Vagina (tissue), 2 donors: ENCODE data around the gene CABP1. TPM values are rescaled to one million over a fixed set of nuclear protein-coding genes. Genes with fewer than 3 reads are reported as not detected.

Source experiments
- DNase-seq, 2 donors: peaks; one replicate each; pipeline ENCODE4 v3.0.0-alpha.2; 2017; ENCODE audit errors: extremely low spot score in 2 of 2
- H3K27ac ChIP-seq: fragments of 200-600 bp; sonication (generic); one replicate; pipeline ENCODE4 v1.5.1; 2019
- H3K27me3 ChIP-seq: fragments of 200-600 bp; sonication (generic); one replicate; pipeline ENCODE4 v1.5.1; 2019
- H3K36me3 ChIP-seq, 2 donors: fragments of 200-600 bp; sonication (generic); one replicate each; pipeline ENCODE4 v1.5.1; 2017 to 2019
- H3K4me1 ChIP-seq: fragments of 200-600 bp; sonication (generic); one replicate; pipeline ENCODE4 v1.5.1; 2019
- H3K4me3 ChIP-seq, 2 donors: fragments of 200-600 bp; sonication (generic); 1 replicate in 1 of 2; 2 replicates in 1 of 2; pipeline ENCODE4 v1.5.1; 2016 to 2019
- H3K9me3 ChIP-seq: fragments of 200-600 bp; sonication (generic); one replicate; pipeline ENCODE4 v1.5.1; 2019
- CTCF ChIP-seq, 3 experiments: fragments of 450-650 bp in 2 of 3; fragments of 200-600 bp in 1 of 3; sonication (generic) in 1 of 3; IDR thresholded peaks; one replicate each; pipeline ENCODE4 v1.5.1; 2017 to 2019; ENCODE audit warnings: antibody characterized with exemption in 3 of 3, mild to moderate bottlenecking in 2 of 3, moderate library complexity in 2 of 3
- POLR2A ChIP-seq, 2 donors: fragments of 450-650 bp; IDR thresholded peaks; one replicate each; pipeline ENCODE4 v1.6.1; 2017; ENCODE audit warnings: antibody characterized with exemption in 2 of 2, mild to moderate bottlenecking in 2 of 2, moderate library complexity in 2 of 2
- POLR2AphosphoS5 ChIP-seq, 2 donors: sonication (generic); formaldehyde crosslinking; IDR thresholded peaks; one replicate each; pipeline ENCODE4 v1.9.0; 2017; ENCODE audit warnings: antibody characterized with exemption in 2 of 2, mild to moderate bottlenecking in 2 of 2, low read depth in 1 of 2; ENCODE audit not compliant: insufficient read depth in 1 of 2
- intact Hi-C: fragments of 100-400 bp; cut with DNase I; formaldehyde crosslinking; loops from one replicate; pipeline ENCODE4 v1.15.1; 2023
- total RNA-seq: library from RNA; depleted of rRNA; stranded (reverse); fragments of >200 nt; gene quantifications from one replicate; pipeline ENCODE4 v1.2.3, GENCODE V29; 2016

The CABP1 gene
- total RNA-seq, 1 donor from 2014 or later: 0.49 TPM

GRCh38 chr12:120710031-120710804 lies 69.8 kb downstream of the CABP1 start, which contains the start of gene UNC119B:
UNC119B (plus strand) TSS chr12:120710458; CDS start chr12:120710475, 17 bp downstream.
- Histone ChIP-seq H3K4me1 (peaks cover 32% of the 10 kb centered on the region), H3K27me3 (no peaks in the 10 kb centered on the region), H3K9me3 (no peaks in the 10 kb centered on the region), H3K36me3 (peaks cover 0 to 12% of the 10 kb centered on the region in 2 donors), H3K27ac (peak within 1 kb of the TSS; percentile 94), H3K4me3 (peak within 1 kb of the TSS; percentile 78 to 83)
- intact Hi-C loops: loop anchor here (2.0 to 5.0 kb wide), 2 partner anchors 63 to 128 kb away; partner anchors contain the start of gene POP5
- no peak for DNase-seq
- TF ChIP-seq POLR2AphosphoS5 (IDR thresholded peaks at IDR 0.05; ENCODE audit: insufficient read depth in 1 of 2, low read depth in 1 of 2) (peak in 1 of 2 donors; percentile 19), POLR2A (IDR thresholded peaks at IDR 0.05) (no peak)

DNA sequence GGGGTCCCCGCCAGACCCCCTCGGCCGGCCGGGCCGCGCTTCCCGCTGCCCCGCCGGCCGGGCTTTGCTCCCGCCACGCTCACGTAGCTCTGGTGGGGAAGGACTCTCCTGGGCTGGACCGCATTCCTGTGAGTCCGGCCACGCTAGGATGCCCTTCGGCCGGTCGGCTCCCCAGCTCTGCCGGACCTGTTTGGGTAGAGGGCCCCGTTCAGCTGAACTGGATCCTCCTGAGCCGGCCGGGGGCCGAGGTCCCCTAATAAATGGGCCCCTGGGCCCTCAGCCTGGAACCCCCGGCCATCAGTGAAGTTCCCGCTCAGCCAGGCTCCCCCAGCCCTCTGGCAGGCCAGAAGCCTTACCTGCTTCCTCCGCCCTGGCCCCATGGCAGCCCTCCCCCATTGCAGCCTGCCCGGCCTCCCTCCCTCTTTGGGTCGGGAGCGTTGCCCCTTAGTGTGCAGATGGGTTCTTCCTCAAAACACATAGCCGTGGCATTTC lies 70.4 kb downstream of the CABP1 start:
- peak in 1 of 2 donors; percentile 15 for TF ChIP-seq POLR2AphosphoS5 (IDR thresholded peaks at IDR 0.05; ENCODE audit: insufficient read depth in 1 of 2, low read depth in 1 of 2)
- TF ChIP-seq CTCF (IDR thresholded peaks at IDR 0.05): no peak
- TF ChIP-seq POLR2A (IDR thresholded peaks at IDR 0.05): no peak
- DNase-seq: no peak

GRCh38 chr12:120711411-120711810 lies 71.0 kb downstream of the CABP1 start:
- peaks cover 0 to 22% of the 10 kb centered on the region in 2 donors for H3K36me3 ChIP-seq
- H3K9me3 ChIP-seq: no peaks in the 10 kb centered on the region
- peak overlapping the region; percentile 78 to 83 for H3K4me3 ChIP-seq
- DNase-seq: no peak
- H3K4me1 ChIP-seq: peaks cover 32% of the 10 kb centered on the region
- peak overlapping the region; percentile 94 for H3K27ac ChIP-seq
- no peak for TF ChIP-seq POLR2AphosphoS5 (IDR thresholded peaks at IDR 0.05; ENCODE audit: insufficient read depth in 1 of 2, low read depth in 1 of 2)
- no peak for TF ChIP-seq CTCF (IDR thresholded peaks at IDR 0.05)
- no peak for TF ChIP-seq POLR2A (IDR thresholded peaks at IDR 0.05)
- intact Hi-C loops: loop anchor here (2.0 to 5.0 kb wide), 2 partner anchors 65 to 129 kb away; partner anchors contain the start of gene POP5
- no peaks in the 10 kb centered on the region for H3K27me3 ChIP-seq

More for the DNA sequence above, 70.4 kb downstream of the CABP1 start:
- H3K27ac ChIP-seq: peak overlapping the region; percentile 94
- H3K4me1 ChIP-seq: peaks cover 32% of the 10 kb centered on the region
- intact Hi-C loops: loop anchor here (2.0 to 5.0 kb wide), 2 partner anchors 64 to 129 kb away; partner anchors contain the start of gene POP5
- H3K9me3 ChIP-seq: no peaks in the 10 kb centered on the region
- peaks cover 0 to 16% of the 10 kb centered on the region in 2 donors for H3K36me3 ChIP-seq
- peak overlapping the region; percentile 78 to 83 for H3K4me3 ChIP-seq
- no peaks in the 10 kb centered on the region for H3K27me3 ChIP-seq

DNA sequence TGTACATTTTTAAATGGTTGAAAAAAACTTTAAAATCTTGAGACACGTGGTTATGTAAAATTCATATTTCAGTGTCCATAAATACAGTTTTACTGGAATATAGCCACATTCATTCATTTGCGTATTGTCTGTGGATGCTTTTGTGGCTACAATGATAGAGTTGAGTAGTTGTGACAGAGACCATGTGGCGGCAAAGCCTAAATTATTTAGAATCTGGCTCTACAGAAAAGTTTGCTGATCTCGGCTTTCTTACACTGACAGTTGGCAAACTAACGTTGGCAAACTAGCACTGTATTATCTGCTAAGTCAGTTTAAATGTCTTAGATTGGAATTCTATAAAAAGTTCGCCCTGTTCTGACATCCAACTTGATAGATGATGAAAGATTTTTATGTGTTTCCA lies 72.2 kb downstream of the CABP1 start:
- TF ChIP-seq POLR2A (IDR thresholded peaks at IDR 0.05): no peak
- no peak for TF ChIP-seq CTCF (IDR thresholded peaks at IDR 0.05)
- no peak for TF ChIP-seq POLR2AphosphoS5 (IDR thresholded peaks at IDR 0.05; ENCODE audit: insufficient read depth in 1 of 2, low read depth in 1 of 2)
- no peak overlapping the region for H3K27ac ChIP-seq

GRCh38 chr12:120713861-120714482 lies 73.5 kb downstream of the CABP1 start:
- H3K27me3 ChIP-seq: no peaks in the 10 kb centered on the region
- H3K36me3 ChIP-seq: peaks cover 0 to 48% of the 10 kb centered on the region in 2 donors
- no peaks in the 10 kb centered on the region for H3K9me3 ChIP-seq
- no peak for TF ChIP-seq POLR2AphosphoS5 (IDR thresholded peaks at IDR 0.05; ENCODE audit: insufficient read depth in 1 of 2, low read depth in 1 of 2)
- peak; percentile 74 to 88 (median 81) for TF ChIP-seq CTCF (IDR thresholded peaks at IDR 0.05)
- TF ChIP-seq POLR2A (IDR thresholded peaks at IDR 0.05): no peak
- peaks cover 32% of the 10 kb centered on the region for H3K4me1 ChIP-seq
- no peak overlapping the region for H3K27ac ChIP-seq
- H3K4me3 ChIP-seq: no peak overlapping the region
- intact Hi-C loops: loop anchor here (5.0 kb wide), 1 partner anchor 132 kb away; the partner anchor contains the start of gene POP5
- DNase-seq: no peak

More for the DNA sequence above, 72.2 kb downstream of the CABP1 start:
- DNase-seq: no peak
- intact Hi-C loops: loop anchor here (5.0 kb wide), 1 partner anchor 130 kb away; the partner anchor contains the start of gene POP5
- Histone ChIP-seq H3K4me1 (peaks cover 32% of the 10 kb centered on the region), H3K36me3 (peaks cover 0 to 34% of the 10 kb centered on the region in 2 donors), H3K4me3 (no peak overlapping the region), H3K27me3 (no peaks in the 10 kb centered on the region), H3K9me3 (no peaks in the 10 kb centered on the region)
